ENCODE data around the gene TMPRSS4.

DNA sequence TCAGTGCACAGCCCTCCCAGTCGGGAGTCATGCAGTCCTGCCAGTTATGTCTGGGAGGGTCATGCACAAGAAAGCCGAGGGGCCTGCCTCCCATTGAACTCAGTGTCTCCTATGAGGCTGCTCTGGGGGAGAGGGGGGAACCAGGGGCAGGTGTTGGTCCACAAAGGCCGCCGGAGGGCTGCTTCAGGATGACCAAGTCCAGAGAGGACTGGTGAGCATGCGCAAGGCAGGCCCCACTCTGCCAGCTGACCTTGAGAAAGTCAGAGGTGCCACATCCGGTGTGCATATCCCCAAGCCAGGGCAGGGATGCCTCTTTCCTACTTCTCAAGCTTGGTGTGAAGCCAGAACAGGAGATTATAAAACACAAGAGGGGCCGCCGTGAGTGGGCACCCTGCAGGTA, 71.4 kb downstream of the TMPRSS4 start:
- TF ChIP-seq TAF1 (conservative IDR thresholded peaks at IDR 0.05) (no peak), CTCF (IDR thresholded peaks at IDR 0.05; ENCODE audit: low read depth, low read length, missing input control) (no peak)
